Motor neuron (in vitro differentiated cells): Measurements from ENCODE around the gene FOXN3. TPM values are rescaled to one million over a fixed set of nuclear protein-coding genes. Genes with fewer than 3 reads are reported as not detected.

Experiments
- ATAC-seq, 8 experiments: fragments of 200-7000 bp; cut with Tn5 transposase; replicated peaks in 6 of 8; 2 replicates each; pipeline ENCODE4 v1.8.0; 2021; ENCODE audit warnings: mild to moderate bottlenecking in 8 of 8, moderate library complexity in 8 of 8
- H3K27ac ChIP-seq, 2 donors: fragments of 250-450 bp; sonication (Bioruptor Pico); 2 replicates each; pipeline ENCODE4 v1.9.0; 2021; ENCODE audit warnings: antibody characterized with exemption in 2 of 2, mild to moderate bottlenecking in 2 of 2, moderate library complexity in 1 of 2
- H3K4me1 ChIP-seq, 2 donors: fragments of 250-450 bp; sonication (Bioruptor Pico); replicated peaks in 1 of 2; 2 replicates each; pipeline ENCODE4 v1.6.1; 2021; ENCODE audit warnings: antibody characterized with exemption in 2 of 2, mild to moderate bottlenecking in 2 of 2, moderate library complexity in 1 of 2
- H3K4me3 ChIP-seq, 5 donors: fragments of 250-450 bp; sonication (Bioruptor Pico); 2 replicates each; pipeline ENCODE4 v1.9.0; 2021; ENCODE audit warnings: antibody characterized with exemption in 5 of 5, mild to moderate bottlenecking in 5 of 5, moderate library complexity in 4 of 5
- WGBS, 10 experiments: fragments of 450-650 bp; shearing (Covaris generic); methylation state at CpG; one replicate each; pipeline ENCODE4 v1.0.0; 2022; 5-methylcytosine and 5-hydroxymethylcytosine counted together
- in situ Hi-C, 9 experiments: fragments of 400-800 bp; cut with MboI; loops; one replicate each; pipeline ENCODE4 v1.15.0; 2021; ENCODE audit warnings: low sequenced_read_pairs in 9 of 9, low pct_unique_long_range_greater_than_20kb in 2 of 9; ENCODE audit not compliant: unreplicated experiment in 9 of 9
- total RNA-seq, 8 experiments: library from RNA; unstranded; fragments of 300-600 nt; gene quantifications; 2 replicates each; pipeline versions ENCODE4 v1.2.3 to v1.2.4, GENCODE V29; 2022

FOXN3 gene
- total RNA-seq, 8 experiments from 2014 or later, result 20.2 to 75.8 (median 26.8) TPM

DNA sequence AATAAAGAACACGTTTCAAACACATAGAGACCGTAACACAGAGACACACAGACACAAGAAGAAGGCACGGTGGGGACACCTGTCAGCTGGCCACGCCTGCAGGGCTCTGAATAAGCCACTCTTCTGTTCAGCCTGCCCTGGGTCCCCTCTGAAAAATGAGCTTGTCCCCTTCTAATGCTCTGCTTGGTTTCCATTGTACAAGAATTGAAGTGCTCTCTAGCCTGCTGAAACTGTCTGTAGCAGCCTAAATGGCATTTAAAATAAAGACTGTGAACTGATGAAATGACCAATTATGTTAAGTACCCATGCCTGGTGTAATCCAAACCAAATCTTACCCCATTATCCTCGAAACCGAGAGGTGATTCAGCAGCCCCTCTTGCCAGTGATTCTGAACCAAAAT lies 139.8 kb downstream of the FOXN3 start:
- in situ Hi-C loops, result no loop called here
- Histone ChIP-seq H3K27ac (peak overlapping the region; percentile 32 to 64), H3K4me3 (no peak overlapping the region), H3K4me1 (peaks cover 26 to 37% of the 10 kb centered on the region in 2 donors)
- ATAC-seq, result peak in 5 of 8 experiments; percentile 66 to 91 (median 70)
- 27 to 90% (median 76%) methylated on average over 1 to 6 of the region's 6 CpGs for WGBS, 10 experiments

DNA sequence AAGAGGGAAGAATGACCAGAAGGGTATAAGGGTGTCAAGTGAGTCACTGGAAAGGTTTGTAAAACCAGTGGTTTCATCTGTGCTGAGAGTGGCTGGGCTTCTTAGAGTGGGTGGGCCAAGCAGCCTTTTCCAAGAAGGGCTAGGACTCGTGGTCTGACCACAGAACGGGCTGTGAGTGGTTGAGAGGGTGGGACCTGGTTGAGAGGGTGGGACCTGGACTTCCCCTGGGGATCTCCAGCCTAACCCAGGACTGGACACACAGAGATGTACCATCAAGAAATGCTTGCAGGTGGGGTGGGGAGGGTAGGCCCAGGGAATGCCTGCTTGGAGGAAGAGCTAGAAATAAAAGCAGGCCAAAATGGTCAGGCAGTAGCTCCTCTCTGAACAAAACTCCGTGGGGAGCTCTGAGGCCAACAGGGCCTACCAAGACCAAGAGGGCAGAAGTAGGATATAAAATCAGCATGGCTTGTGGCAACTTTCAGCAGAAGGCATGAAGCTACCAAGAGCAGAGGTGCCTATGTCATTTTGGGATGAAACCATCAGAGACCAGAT lies 140.5 kb downstream of the FOXN3 start:
- in situ Hi-C loops, result no loop called here
- H3K27ac ChIP-seq, result no peak overlapping the region
- peak in 2 of 8 experiments; percentile 19 to 69 for ATAC-seq
- H3K4me3 ChIP-seq, result no peak overlapping the region
- peaks cover 26 to 37% of the 10 kb centered on the region in 2 donors for H3K4me1 ChIP-seq
- 73 to 83% (median 83%) methylated on average over 1 to 2 of the region's 3 CpGs; no CpG with 5 or more reads in 7 of the 10 experiments for WGBS, 10 experiments

DNA sequence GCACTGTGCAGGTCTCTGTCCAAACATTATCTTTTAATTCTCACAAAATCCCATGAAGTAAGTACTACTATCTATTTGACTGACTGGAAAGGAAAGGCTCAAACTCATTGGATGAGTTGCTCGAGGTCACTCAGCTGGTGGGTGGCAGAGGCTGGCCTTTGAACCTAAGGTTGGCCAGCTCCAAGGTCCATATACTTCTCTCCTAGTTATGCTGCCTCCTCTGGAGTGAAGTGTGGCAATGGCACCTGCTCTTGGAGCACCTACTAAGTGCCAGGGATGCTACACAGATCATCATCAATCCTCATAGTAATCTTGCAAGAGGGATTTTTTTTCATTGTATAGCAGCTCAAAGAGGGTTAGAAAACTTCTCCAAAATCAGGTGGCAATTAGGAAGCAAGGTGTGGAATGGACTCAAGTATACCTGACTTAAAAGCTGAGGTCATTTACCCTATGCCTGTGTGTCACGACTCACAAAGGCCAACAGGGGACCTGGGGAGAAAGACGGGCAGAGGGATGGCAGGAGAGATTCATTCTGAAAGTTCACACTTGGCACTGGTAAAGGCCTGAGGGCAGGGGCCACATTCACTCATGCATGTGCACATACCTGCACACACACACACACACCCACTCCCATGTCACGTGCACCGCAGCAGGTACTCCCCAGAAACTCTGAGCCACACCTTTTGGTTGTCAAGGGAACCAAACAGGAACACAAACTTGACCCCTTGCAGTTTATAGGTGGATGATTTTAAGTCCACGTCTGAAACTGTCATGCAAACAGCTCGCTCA lies 146.4 kb downstream of the FOXN3 start:
- H3K4me1 ChIP-seq, result peaks cover 11 to 15% of the 10 kb centered on the region in 2 donors
- WGBS, 10 experiments, result 39 to 100% (median 93%) methylated on average over 1 to 6 of the region's 7 CpGs; no CpG with 5 or more reads in 2 of the 10 experiments
- H3K27ac ChIP-seq, result no peak overlapping the region
- in situ Hi-C loops, result no loop called here
- H3K4me3 ChIP-seq, result no peak overlapping the region
- peak in 2 of 8 experiments; percentile 49 to 79 for ATAC-seq

DNA sequence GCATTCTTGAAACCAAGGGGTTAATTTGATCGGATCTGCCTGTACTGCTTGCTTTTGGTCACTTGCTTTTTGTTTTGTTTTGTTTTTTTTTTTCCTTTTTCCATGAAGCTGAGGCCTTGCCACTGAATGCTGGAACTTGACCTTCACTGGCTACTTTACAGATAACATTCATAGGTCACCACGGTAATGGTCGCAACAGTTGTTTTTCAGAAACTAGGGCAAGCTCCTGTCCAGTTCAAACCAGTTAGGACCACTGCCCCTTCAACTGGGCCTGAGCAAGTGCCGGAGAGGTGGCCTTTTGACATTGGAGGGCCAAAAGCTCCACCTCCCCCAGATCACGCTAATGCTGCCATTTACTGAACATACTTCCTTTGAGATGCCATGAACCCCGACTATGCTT lies 147.6 kb downstream of the FOXN3 start:
- Histone ChIP-seq H3K27ac (no peak overlapping the region), H3K4me1 (peaks cover 15 to 19% of the 10 kb centered on the region in 2 donors), H3K4me3 (no peak overlapping the region)
- WGBS, 10 experiments, result 60 to 97% (median 83%) methylated on average over 1 to 6 of the region's 6 CpGs; no CpG with 5 or more reads in 2 of the 10 experiments
- no peak for ATAC-seq
- in situ Hi-C loops, result no loop called here

GRCh38 chr14:89268514-89268913 lies 148.5 kb downstream of the FOXN3 start:
- WGBS, 10 experiments, result 67 to 100% (median 100%) methylated on average over 1 to 3 of the region's 5 CpGs; no CpG with 5 or more reads in 5 of the 10 experiments
- ATAC-seq, result peak in 2 of 8 experiments; percentile 31 to 44
- in situ Hi-C loops, result no loop called here
- no peak overlapping the region for H3K4me3 ChIP-seq
- peaks cover 12 to 13% of the 10 kb centered on the region in 2 donors for H3K4me1 ChIP-seq
- no peak overlapping the region for H3K27ac ChIP-seq

GRCh38 chr14:89267656-89268055 lies 149.4 kb downstream of the FOXN3 start:
- Histone ChIP-seq H3K27ac (no peak overlapping the region), H3K4me1 (peaks cover 12 to 13% of the 10 kb centered on the region in 2 donors), H3K4me3 (no peak overlapping the region)
- in situ Hi-C loops, result no loop called here
- no peak for ATAC-seq
- WGBS, 10 experiments, result 82 to 100% (median 87%) methylated on average over 2 to 5 of the region's 5 CpGs; no CpG with 5 or more reads in 4 of the 10 experiments

DNA sequence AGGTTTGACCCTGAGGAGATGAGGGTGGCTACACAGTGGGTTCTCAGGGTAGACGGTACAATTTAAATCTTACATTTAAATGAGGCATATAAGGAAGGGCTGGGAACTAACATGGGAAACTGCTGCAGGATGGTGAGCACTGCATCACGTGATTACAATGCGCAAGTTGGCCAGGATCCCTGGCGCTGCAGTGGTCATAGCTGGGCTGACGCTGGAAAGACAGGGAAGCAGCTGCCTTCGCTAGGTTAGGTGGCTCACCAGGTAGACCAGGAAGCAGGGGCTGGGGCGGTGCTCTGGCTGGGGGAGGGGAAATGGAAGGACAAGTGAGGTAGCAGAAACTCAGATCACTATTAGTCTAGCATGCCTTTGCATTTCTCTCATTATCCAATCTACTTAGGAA lies 149.9 kb downstream of the FOXN3 start:
- in situ Hi-C loops, result no loop called here
- Histone ChIP-seq H3K27ac (no peak overlapping the region), H3K4me3 (no peak overlapping the region), H3K4me1 (peaks cover 12 to 13% of the 10 kb centered on the region in 2 donors)
- WGBS, 10 experiments, result 70 to 100% (median 86%) methylated on average over 1 to 5 of the region's 7 CpGs; no CpG with 5 or more reads in 6 of the 10 experiments
- ATAC-seq, result no peak

GRCh38 chr14:89266754-89267153 lies 150.3 kb downstream of the FOXN3 start:
- no peak overlapping the region for H3K27ac ChIP-seq
- ATAC-seq, result no peak
- peaks cover 12 to 13% of the 10 kb centered on the region in 2 donors for H3K4me1 ChIP-seq
- in situ Hi-C loops, result no loop called here
- WGBS, 10 experiments, result 43 to 100% (median 88%) methylated on average over 1 to 7 of the region's 7 CpGs; no CpG with 5 or more reads in 1 of the 10 experiments
- no peak overlapping the region for H3K4me3 ChIP-seq

DNA sequence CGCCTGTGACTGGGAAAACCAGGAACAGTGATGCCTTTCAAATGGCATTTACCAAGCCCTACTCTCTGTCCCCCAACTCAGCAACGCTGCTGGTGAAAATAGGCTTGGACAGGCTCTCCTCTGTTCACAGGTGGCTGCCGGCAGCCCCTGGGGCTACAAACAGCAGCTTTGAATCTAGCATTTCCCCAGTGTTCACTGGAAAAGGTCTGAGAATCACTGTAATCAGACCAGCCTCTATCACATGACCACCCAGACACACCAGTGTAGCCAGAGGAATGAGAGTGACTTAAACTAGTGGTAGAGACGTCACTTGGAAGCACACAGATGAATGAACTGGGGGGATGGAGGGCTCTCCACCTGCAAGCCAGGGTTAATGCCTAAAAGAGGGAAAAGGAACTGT lies 151.8 kb downstream of the FOXN3 start:
- WGBS, 10 experiments, result 80 to 100% (median 98%) methylated on average over 1 to 4 of the region's 4 CpGs; no CpG with 5 or more reads in 2 of the 10 experiments
- ATAC-seq, result peak in 5 of 8 experiments; percentile 21 to 65 (median 42)
- Histone ChIP-seq H3K4me1 (peaks cover 12 to 13% of the 10 kb centered on the region in 2 donors), H3K4me3 (no peak overlapping the region), H3K27ac (no peak overlapping the region)
- in situ Hi-C loops, result no loop called here

GRCh38 chr14:89264196-89264800 lies 152.7 kb downstream of the FOXN3 start:
- WGBS, 10 experiments, result 88 to 100% (median 95%) methylated on average over 1 to 5 of the region's 6 CpGs; no CpG with 5 or more reads in 3 of the 10 experiments
- ATAC-seq, result no peak
- in situ Hi-C loops, result no loop called here
- Histone ChIP-seq H3K4me1 (peaks cover 12 to 13% of the 10 kb centered on the region in 2 donors), H3K27ac (no peak overlapping the region), H3K4me3 (no peak overlapping the region)

DNA sequence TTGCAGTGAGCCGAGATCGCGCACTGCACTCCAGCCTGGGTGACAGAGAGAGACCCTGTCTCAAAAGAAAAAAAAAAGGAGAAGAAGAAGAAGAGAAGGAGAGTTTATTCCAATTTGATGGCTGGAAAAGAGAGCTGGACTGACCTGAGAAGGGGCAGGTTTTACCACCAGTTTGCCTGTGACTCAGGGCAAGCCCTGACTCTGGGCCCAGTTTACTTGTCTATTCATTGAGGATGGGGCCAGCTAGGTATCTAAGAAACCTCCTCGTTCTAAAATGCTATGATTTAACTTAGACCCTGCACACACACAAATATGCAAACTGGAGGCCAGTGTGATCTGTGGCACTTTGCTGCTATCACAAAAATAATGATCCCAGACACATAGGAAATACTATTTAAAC lies 155.0 kb downstream of the FOXN3 start:
- ATAC-seq, result no peak
- WGBS, 10 experiments, result 71 to 100% (median 96%) methylated on average over 1 to 4 of the region's 4 CpGs; no CpG with 5 or more reads in 3 of the 10 experiments
- in situ Hi-C loops, result no loop called here
- Histone ChIP-seq H3K4me3 (no peak overlapping the region), H3K27ac (no peak overlapping the region), H3K4me1 (peaks cover 12% of the 10 kb centered on the region in 2 donors)

DNA sequence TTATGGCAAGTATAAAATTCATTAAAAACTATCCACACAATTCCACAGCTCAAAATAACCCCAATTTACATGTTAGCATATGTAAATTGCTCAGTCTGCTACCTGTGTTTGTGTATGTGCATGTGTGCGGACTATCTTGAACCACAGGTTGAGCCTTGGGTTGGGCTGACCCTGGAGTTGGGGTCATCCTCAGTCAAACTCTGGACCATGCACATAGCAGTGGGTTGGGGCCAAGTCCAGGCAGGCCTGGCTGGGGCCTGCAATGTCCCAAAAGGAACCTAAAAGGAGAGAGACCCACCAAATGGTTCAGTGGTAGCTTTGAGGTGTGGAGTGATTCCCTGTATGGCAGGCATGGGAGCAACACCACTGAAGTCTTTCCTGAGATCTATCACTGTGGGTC lies 156.1 kb downstream of the FOXN3 start:
- 80 to 100% (median 100%) methylated on average over 1 of the region's 1 CpG; no CpG with 5 or more reads in 7 of the 10 experiments for WGBS, 10 experiments
- H3K4me3 ChIP-seq, result no peak overlapping the region
- H3K4me1 ChIP-seq, result peaks cover 12 to 13% of the 10 kb centered on the region in 2 donors
- H3K27ac ChIP-seq, result no peak overlapping the region
- in situ Hi-C loops, result no loop called here
- no peak for ATAC-seq
